Cardiac septum (tissue), 1 donor: Measurements from ENCODE around the gene NXN. TPM values are rescaled to one million over a fixed set of nuclear protein-coding genes. Genes with fewer than 3 reads are reported as not detected.
"Not testable (repeated sequence)": the region's sequence is repeated elsewhere in the genome, so short reads cannot be mapped to it uniquely, and the experiment has no call there.

ENCODE experiments used
- DNase-seq: peaks from one replicate; pipeline ENCODE4 v3.0.0-alpha.2; 2020; ENCODE audit warnings: low spot score
- intact Hi-C: fragments of 100-400 bp; cut with DNase I; formaldehyde crosslinking; loops from one replicate; pipeline ENCODE4 v1.14.0; 2022
- total RNA-seq: library from RNA; stranded (reverse); fragmentation: NEBNext Ultra II Directional; extraction: Animal tissue kit (Norgen Biotek cat#: 25700); gene quantifications from one replicate; pipeline ENCODE4 v1.2.1, GENCODE V29; 2021
- donor health status: DM: no; HTN: no; CAD: no.

The NXN gene
- total RNA-seq, 1 donor from 2014 or later, result 14.3 TPM

DNA sequence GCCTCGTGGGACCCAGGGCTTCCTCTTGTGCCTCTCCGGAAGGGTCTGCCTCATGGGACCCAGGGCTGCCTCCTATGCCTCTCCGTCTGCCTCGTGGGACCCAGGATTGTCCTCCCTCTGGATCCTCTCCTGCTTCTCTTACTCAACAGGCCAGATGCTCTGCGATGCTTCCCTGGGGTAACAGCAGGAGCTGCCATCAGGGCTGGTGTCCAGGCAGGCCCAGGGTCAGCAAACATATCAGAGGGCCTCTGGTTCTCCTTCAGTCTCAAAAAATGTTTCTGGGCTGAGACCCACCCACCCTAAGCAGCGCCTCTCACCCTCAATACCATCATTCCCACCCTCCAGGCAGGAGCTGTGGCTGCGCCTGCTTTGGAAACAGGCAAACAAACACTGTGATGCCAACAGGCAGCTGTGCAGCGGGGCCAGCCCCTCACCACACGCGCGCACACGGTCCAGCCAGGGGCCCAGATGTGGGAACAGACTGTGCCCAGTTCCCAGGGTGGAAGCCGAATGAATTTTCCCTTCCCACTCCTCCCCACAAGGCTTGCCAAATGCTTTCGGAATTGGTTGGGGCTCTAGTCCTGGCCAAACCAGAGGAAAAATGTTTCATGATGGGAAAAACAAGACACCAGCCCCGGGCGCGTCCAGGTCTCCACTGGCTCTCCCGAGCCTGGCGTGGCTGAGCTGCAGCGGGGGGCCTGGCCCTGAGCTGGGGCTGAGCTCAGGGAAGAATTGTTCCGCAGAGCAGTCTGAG lies 28.6 kb upstream of the NXN start:
- DNase-seq, result no peak
- intact Hi-C loops, result no loop called here

GRCh38 chr17:1007310-1008007 lies 27.9 kb upstream of the NXN start:
- intact Hi-C loops, result no loop called here

GRCh38 chr17:1006054-1006453 lies 26.5 kb upstream of the NXN start:
- intact Hi-C loops, result no loop called here

More at GRCh38 chr17:1007310-1008007, 27.9 kb upstream of the NXN start:
- no peak for DNase-seq

DNA sequence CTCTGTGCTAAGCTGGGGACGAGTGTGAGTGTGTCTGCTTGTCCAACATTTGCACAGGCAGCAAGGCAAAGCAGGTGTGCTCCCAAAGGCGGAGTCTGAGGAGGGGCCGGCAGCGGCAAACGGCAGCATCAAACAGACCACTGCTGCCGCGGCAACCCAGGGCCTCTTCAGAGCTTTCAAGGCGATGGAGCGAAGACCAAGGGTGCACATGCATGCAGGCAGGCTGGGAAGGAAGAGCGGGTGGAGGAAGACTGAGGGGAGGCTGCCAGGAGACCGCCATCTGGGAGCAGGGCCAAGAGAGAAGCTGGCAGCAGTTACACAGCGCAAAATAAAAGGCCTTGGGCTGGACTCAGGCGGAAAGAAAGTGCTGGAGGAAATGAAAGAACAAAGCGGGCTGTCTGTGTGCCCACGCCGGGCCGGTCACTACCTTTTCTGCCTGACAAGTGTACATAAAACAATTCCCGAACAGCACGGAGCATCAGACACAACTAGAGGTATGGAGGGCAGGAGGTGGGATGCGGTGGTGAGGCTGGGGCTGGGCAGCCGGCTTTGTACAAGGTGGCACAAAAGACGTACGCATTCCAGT lies 25.9 kb upstream of the NXN start:
- intact Hi-C loops, result loop anchor here (2.0 kb wide), 2 partner anchors 15 to 45 kb away; no protein-coding TSS in a partner anchor
- no peak for DNase-seq

More at GRCh38 chr17:1006054-1006453, 26.5 kb upstream of the NXN start:
- DNase-seq, result no peak

DNA sequence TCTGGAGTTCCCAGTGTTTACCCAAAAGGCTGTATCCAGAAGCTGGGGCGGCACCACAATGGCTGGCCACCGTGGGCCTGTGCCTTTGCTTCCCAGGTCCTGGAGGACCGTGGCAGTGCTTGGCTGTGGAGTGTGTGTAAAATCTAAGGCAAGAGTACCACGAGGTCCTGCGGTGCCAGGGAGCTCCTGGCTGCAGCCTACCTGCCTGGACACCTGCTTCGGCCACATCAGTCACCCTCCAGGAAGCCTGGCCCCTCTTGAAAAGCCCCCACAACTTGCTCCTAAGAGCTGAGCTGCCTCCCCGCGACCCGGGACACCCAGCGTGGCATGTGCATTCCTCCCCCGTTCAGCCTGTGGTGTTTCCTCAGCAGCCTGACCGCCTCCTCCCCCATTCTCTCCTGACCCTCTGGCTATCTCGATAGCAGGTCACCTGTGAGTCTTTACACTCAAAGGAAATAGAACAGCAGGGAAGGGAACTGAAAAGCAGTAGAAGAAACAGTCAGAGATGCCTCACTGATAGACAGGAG lies 25.3 kb upstream of the NXN start:
- intact Hi-C loops, result loop anchor here (2.0 kb wide), 2 partner anchors 16 to 46 kb away; no protein-coding TSS in a partner anchor
- no peak for DNase-seq

DNA sequence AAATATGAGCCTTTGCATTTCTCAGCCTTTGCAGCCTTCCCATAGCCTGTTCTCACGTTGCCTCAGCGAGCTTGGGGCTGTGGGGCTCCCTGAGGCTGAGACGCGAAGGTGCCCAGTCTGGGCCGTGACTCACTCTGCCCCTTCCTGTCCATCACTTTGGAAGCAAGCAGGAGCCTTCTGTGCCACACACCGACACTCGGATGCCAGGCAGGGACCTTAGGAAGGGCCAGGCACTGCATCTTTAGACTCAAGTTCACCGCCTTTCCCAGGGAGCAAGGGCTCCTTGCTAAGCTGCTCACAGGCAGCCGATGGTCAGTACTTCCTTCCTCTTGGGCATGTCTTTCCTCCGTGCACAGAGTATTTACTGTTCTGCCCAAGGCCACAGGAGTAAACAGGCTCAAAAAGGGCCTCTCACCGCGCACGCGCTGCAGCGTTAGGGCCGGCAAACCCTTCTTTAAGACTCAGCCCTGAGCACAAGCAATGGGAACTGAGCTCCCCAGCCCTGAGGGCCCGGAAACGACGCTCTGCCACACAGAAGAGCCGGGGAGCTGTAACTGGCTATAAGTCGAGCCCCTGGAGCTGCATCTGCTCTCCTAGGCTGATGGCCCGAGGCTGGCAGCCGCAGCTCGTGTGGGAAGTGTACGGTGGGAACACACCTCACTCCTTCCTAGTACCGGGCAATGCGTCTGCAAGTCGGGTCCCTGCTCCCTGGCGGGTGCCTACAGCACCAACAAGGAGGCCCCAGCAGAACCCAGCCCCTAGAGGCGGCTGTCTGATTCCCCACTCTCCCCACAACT lies 24.6 kb upstream of the NXN start:
- DNase-seq, result no peak

DNA sequence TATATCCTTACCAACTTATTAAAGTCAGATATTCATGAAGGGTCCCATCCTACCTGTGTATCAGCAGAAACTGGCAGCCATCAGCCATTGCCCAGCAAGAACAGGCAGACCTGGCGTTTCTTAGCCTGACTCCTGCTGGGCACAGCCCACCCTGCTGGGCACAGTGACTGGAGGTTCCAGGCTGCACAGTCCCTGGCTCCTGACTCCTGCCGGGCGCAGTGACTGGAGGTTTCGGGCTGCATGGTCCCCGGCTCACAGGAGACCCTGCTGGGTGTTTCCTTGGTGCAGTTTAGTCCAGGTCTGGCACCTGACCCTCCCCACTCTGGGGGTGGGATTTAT lies 24.0 kb upstream of the NXN start:
- DNase-seq, result no peak
- intact Hi-C loops, result no loop called here

More for the DNA sequence above, 24.6 kb upstream of the NXN start:
- intact Hi-C loops, result loop anchor here (2.0 kb wide), 2 partner anchors 17 to 47 kb away; no protein-coding TSS in a partner anchor

DNA sequence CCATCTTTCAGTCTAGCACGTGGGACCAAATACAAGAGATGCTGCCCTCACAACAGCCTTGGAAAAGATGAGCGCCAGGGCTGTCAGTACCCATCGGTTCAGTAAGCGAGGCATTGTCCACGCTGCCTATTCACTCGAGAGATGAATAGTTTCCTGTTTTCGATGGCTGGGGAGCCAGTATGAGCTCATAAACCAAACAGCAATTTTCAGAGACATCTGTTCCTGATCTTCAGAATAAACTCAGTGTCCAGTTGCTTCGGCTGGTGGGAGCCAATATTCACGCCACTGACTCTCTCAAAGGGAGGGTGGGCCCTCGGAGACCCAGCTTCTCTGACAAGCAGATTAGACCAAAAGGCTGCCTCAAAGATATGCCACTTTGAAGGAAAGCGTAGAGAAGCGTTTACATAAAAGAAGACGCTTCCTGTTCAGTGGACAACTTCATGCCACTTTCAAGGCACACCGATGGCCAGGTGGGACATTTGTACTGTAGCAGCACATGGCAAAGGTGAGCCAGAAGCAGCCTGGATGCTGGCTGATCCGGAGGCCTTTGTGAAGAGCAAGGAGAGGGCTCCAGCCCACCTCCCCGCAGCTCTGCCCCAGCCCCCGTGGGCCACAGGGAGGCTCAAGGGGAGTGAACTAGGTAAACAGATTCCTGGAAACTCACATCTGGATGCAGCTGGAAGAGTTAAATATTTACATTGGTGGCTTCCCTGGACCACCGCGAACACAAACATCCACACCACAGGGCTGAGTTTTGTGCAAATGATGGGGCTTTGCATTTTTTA lies 23.4 kb upstream of the NXN start:
- intact Hi-C loops, result no loop called here
- DNase-seq, result no peak

DNA sequence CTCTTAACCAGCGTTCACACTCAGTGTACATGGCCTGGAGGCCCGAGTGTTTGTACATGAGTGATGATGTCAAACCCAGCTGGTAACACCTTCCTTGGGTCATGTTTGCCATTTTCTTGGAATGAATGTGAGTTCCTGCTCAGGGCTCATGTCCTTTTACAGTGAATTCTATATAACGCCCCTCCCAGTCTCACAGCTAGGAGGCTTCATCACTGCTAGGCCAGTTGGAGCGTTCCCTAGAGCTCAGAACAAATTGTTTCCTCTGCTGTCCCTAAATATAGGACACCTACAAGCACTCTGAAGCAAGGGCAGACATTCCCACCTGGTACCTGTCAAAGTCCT lies 22.8 kb upstream of the NXN start:
- intact Hi-C loops, result no loop called here
- DNase-seq, result no peak

DNA sequence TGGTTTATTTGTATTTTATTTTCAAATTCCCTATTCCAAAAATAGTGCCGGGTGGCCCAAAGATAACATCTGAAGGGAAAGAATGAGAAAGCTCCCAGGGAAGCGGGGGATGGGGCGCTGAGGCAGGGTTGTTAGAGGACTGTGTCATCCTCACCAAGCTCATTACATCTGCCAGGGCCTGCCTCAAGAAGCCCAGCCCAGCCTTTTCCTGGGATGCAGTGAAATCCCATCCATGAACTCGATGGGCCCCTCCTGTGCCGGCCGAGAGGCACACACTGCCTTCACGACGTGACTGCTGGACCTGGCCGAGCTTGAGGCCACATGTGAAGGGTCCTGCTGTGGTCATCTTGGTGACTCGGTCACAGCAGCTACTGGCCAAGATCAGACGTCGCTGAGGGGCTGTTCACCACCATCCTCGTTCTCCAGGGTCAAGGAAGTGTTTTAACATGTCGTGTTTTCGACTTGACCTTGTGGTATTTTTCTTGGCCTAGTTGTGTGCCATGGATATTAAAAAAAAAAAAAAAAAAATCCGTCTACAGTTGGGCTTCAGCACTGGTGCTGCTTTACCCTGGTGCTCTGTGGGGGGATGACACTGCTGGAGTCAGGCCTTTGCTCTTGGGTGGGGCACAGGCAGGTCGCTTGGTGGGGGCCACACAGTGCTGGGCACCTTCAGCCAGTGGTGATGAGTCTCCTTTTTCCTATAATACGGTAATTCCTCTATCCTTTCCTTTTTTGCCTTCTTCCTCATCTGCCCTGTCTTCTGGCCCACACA lies 22.2 kb upstream of the NXN start:
- no peak for DNase-seq
- intact Hi-C loops, result no loop called here

GRCh38 chr17:1000597-1001461 lies 21.3 kb upstream of the NXN start:
- DNase-seq, result no peak
- intact Hi-C loops, result no loop called here

DNA sequence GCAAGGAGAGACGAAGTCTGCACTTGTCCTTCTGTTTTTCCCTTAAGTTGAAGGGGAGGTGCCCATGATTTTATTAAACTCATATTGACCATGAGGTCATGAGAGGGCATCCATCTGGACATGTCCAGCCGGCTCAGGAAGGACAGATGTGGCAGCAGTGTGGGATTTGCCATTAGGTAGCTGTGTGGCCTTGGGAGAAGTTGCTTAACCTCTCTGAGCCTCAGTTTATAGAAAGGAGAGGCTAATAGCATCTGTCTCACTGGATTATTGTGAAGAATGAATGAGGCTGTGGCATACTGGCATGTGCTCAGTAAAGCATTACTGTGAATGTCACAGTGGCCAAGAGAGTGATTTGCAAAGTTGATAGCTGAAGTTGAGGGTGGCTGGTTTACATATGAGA lies 18.5 kb upstream of the NXN start:
- intact Hi-C loops, result loop anchor here (5.0 kb wide), 1 partner anchor 59 kb away; no protein-coding TSS in a partner anchor
- DNase-seq, result no peak

DNA sequence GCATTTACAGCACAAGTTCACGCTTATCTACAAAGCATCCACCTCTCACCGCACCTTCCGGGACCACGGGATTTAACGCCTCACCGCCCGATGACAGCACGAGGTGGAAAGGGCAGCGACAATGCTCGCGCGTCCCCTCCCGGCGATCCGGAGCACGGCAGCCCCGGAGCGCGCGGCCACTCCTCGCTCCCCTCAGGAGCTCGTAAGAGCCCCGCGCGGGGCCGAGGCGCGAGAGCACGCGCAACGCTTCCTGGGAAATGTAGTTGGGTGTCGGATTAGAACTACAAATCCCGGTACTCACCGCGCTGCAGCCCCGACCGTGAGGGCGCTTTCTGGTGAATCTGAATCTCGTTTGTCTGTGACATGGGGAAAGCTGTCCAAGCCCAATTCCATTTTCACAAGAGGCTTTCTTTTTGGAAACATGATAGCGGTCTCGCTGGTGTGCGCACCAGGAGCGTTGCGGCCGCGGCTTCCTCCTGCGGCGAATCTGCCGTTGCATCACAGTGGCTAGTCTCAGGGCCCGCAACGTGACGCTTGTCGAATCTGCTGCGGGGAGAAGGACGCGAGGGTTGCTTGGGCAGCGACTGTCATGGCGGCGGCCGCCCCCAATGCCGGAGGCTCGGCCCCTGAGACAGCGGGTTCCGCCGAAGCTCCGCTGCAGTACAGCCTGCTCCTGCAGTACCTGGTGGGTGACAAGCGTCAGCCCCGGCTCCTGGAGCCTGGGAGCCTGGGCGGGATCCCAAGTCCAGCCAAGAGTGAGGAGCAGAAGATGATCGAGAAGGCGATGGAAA lies 17.2 kb upstream of the NXN start, which contains the start of gene TIMM22:
TSS of gene TIMM22 (plus strand) at position 576 of the 791 bp plus-strand sequence. CDS start at position 590, 14 bp downstream.
- intact Hi-C loops, result loop anchor here (5.0 kb wide), 1 partner anchor 61 kb away; no protein-coding TSS in a partner anchor
- DNase-seq, result peak; percentile 96

DNA sequence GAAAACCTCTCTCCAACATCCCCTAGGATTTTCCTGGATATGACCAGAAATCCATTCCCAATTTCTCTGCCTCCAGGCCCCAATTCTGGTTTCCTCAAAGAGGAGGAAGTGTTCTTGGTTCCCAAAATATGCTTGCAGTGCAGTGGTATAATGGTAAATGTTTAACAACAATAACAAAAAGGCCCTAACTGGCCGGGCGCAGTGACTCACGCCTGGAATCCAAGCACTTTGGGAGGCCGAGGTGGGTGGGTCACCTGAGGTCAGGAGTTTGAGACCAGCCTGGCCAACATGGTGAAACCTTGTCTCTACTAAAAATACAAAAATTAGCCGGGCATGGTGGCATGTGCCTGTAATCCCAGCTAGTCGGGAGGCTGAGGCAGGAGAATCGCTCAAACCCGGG lies 15.7 kb upstream of the NXN start:
- DNase-seq, result not testable (repeated sequence)

GRCh38 chr17:992933-993332 lies 13.4 kb upstream of the NXN start:
- intact Hi-C loops, result no loop called here
- no peak for DNase-seq

More for the DNA sequence above, 15.7 kb upstream of the NXN start:
- intact Hi-C loops, result loop anchor here (5.0 kb wide), 1 partner anchor 62 kb away; no protein-coding TSS in a partner anchor

DNA sequence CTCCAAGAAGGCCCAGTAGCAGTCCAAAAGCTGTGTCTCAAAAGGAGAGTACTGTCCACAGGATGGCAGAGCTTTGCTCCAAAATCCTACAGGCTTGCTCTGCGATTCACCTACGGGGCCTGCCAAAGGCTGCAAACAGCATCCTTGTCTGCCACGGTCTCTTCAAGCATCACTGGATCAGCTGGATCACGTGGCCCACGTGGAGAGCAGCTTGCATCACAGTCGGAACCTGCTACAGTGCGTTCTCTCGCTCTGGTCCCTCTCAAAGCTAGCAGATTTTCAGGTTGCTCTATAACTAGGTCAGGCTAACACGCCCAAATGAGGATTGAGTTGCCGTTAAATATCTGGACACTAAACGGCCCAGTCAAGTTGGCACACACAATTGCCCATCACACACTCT lies 9.0 kb upstream of the NXN start:
- intact Hi-C loops, result loop anchor here (10.0 kb wide), 1 partner anchor 274 kb away; the partner anchor contains the start of gene VPS53
- DNase-seq, result no peak
